Hematopoietic multipotent progenitor cell treated with erythropoietin and hydrocortisone succinate and interleukin-3 and kit ligand, for 8 days (in vitro differentiated cells): ENCODE data around the gene EBLN2.
"Not testable (repeated sequence)": the region's sequence is repeated elsewhere in the genome, so short reads cannot be mapped to it uniquely, and the experiment has no call there.

Source experiments
- DNase-seq: peaks from one replicate; pipeline ENCODE4 v3.0.0-alpha.2; 2015

EBLN2 gene

DNA sequence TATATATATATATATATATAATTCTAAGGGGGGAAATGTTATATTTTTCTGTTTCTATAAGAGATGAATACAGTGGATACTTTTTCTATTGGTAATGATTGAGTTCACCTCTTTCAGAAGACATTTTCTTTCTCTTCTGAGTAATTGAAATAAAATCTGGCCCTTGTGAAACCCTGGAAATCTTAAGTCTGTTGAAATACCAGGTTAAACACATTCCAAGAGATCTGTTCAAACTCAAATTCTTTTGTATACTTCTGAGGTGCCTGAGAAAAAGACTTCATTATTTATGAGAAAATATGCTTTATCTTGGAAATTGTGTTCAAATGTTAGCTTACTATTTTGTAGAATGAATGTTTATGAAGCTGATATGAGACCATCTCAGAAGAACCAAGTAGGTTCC lies 4.8 kb downstream of the EBLN2 start:
- DNase-seq: not testable (repeated sequence)

DNA sequence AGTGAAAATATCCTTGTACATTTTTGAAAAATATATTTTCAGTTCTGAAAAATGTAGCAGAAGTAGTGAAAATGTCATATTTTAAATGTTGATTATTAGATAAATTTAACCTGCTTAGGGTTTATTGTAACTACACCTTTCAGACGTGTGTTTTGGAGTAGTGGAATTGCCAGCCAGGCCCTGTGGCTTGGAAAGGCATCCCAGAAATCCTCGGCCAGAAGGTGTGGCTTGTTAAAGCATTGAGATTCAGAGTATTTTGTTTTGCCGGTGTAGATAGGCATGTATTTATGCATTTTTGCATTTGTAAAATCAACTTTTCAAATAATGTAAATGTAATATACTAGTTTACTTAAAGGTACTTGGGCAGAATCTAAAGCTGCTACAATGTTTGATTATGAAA lies 7.0 kb downstream of the EBLN2 start:
- no peak for DNase-seq

DNA sequence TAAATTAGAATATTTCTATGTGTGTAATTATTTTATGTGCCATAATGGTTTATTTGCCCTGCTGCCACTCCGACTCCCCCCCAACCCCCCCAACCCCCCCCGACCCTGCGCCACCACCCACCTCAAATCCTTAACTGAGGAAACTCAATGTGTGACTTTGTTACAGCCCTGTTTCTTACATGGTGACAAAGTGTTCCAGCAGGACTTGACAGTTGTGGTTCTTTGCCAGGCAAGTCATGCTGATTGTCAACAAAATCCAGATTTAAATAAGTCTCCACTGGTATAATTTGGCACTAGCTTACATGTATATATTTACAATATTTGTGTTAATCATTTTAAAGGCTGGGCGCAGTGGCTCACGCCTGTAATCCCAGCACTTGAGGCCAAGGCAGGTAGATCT lies 7.7 kb downstream of the EBLN2 start:
- DNase-seq: no peak

DNA sequence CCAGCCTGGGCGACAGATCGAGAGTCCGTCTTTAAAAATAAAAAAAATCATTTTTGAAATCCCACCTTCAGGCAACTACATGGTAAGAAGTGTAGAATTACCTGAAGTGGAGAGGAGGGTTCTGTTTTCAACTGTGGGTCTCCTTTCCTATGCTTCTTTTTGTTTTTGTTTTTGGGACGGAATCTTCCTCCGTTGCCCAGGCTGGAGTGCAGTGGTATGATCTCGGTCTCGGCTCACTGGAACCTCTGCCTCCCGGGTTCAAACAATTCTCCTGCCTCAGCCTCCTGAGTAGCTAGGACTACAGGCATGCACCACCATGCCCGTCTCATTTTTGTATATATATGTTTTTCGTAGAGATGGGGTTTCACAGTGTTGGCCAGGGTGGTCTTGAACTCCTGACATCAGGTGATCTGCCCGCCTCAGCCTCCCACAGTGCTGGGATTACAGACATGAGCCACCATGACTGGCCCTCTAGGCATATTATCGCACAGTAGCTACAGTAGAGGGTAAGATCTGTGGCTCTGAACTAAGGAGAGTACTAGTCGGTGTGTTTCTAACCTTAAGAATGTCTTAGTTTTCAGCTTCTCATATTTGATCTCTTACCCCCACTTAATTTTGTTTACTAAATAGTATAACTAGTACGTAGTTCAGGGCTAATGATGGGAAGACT lies 8.5 kb downstream of the EBLN2 start:
- DNase-seq: no peak

DNA sequence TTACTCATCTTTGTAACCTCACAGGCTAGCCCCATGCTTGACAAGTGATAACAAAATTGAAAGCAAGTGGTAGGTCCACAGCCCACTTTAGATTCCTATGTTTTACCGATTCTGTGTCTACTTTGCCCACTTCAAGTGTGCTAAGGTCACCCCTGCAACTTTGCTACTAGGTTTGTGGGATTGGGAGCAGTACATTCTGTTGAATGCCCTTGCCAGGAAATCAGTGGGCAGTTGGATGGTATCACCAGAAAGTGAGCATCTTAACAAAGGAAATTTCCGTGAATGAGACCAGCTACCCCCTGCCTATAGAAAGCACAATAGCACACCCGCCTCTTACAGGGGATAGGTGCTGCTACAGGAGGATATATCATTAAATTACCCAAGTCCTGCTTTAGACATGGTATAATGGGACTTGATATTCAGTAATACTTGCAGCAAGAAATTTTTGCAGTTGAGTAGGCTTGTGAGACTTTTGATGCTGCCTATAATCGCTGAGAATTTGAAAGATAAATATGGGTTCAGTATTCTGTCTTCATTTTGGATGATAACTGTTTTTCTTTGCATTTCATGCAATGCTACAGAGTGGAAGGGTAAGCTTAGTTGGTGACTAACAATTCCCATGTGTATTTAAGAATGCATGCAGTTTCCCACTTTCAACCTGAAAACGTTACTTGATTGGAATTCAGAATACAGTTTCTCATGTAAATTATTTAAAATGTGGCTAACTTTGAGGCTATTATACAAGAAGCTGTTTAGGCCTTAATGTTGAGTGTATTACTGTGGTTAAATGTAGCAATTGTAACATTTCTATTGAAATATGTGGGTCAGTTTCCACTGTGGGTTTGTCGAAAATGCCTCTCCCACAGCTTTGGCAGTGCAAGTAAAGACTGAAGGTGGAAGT lies 9.5 kb downstream of the EBLN2 start:
- no peak for DNase-seq

DNA sequence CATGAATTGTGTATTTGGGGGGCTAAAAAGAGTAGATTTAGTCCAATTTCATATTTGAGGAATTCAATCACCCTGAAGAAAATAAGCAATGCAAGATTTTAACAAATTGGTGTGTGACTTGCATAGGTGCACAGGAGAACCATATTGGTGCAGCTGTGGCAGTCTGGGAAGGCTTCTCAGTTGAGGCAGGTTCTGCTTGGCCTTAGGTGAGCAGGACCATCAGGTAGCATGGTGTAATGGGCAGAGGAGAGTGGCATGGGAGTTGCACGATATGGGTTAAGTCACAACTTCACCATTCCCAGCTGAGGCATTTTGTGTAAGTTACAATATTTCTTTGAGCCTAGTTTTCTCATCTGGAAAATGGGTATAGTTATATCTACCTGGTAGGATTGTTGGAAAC lies 10.5 kb downstream of the EBLN2 start:
- no peak for DNase-seq

DNA sequence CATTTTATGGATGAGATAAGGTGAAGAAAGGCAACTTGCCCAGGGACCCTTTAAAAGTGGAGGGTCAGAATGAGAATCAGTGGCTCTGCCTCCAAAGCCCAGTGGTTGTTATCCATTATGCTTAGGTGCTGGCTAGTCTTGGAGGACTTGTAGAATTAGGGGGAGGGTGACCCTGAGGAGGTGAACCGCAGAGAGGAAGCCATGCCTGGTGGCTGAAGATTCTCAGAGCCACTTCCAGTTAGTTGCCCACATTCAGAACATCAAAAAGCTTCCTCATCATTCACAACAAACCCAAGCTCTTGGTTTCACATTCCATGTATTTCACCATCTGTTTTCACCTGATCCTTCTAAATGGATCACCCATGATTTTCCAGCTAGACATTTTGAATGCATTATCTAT lies 11.2 kb downstream of the EBLN2 start:
- DNase-seq: no peak

DNA sequence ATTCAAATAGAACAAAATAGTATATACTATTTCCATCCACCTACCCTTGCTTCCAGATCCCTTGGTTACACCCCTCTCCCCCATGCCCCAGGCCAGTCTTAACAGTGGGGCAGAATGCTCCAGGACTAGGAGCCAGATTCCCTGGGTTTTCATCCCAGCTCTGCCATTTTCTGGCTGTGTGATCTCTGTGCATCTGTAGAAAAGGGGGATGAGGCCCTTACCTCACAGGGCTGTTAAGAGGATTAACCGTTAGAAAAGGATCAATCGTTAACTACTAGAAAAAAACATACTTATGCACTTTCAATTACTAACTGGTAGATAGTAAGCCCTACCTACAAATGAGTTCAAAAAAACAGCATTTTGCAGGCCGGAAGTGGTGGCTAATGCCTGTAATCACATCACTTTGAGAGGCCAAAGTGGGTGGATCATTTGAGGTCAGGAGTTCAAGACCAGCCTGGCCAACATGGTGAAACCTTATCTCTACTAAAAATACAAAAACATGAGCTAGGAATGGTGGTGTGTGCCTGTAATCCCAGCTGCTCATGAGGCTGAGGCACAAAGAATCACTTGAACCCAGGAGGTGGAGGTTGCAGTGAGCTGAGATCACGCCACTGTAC lies 11.7 kb downstream of the EBLN2 start:
- DNase-seq: no peak

DNA sequence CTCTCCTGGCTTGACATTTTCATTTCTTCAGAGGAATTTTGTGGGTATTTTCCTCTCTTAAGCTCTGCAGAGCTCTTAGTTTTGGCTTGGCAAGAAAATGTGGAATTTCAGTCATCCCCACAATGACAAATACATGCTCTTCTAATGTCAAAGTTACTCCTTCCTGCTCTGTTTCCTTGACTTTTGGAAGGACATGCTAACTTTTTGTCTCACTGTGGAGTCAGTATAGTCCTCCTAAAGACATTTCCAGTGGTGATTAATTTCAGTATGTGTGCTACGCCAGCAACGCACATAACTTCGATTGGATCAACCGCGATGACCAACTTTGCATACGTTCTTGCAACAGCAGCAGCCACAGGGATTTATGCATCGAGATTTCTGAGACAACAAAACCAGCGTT lies 13.3 kb downstream of the EBLN2 start:
- no peak for DNase-seq

DNA sequence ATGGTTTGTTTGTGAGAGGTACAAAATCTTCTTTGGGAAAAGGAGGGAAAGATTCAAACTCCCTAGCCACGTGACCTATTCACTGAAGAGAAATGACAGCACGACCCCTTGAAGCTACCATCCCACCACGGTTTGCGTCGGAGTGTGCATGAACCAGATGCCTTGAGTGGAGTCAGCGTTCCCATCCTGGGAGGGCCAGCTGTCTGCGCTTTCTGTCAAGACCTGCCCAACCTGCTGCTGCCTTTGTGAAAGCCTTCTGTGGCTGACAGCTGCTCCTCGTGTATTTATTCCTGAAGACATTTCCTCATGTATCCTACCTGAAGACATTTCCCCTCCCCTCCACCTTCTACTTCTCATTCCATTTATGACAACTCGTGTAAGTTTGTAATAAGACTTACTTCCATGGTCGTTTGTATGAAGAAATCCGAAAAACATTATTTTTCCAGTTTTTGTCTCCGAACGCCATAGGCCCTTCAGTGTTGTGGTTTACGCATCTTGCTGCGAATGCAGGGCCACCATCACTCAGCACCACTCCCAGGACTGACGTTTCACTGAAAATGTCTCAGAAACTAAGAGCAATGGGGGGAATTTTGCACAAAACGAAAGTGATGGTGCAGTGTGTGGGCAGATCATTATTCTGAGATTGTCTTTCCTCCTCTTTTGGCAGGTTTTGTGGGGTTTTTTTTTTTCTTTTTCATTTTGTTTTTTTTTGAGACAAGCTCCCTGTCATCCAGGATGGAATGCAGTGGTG lies 18.9 kb downstream of the EBLN2 start:
- DNase-seq: no peak

DNA sequence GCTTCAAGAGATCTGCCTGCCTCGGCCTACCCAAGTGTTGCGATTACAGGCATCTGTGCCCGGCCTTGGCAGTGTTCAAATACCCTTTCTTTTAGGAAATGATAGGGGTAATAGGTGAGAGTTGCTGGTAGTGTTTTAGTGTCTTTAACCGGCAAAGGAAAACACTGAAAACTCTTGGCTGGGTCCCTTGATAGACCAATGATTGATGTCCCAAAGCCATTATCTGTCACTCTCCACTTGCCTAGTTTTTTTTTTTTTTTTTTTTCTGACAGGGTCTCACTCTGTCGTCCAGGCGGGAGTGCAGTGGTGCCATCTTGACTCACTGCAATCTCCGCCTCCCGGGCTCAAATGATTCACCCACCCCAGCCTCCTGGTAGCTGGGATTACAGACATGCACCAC lies 19.7 kb downstream of the EBLN2 start:
- DNase-seq: no peak

DNA sequence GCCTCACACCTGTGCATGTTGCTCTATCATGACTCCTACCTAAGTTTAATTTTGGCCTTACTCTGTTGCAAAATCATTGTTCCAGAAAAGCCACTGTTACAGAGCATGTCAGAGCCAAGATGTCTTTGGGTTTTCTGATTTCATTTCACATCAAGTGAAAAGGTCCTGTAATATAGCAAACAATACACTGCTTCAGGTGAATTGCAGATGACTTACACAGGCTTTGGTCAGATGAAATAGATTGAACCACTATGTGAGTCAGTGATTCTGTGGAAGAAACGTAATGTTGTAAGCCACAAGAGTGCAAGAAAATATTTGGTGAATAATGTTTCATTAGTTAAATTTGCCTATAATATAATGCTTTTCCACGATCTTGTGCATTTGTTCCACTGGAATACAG lies 22.7 kb downstream of the EBLN2 start:
- no peak for DNase-seq

DNA sequence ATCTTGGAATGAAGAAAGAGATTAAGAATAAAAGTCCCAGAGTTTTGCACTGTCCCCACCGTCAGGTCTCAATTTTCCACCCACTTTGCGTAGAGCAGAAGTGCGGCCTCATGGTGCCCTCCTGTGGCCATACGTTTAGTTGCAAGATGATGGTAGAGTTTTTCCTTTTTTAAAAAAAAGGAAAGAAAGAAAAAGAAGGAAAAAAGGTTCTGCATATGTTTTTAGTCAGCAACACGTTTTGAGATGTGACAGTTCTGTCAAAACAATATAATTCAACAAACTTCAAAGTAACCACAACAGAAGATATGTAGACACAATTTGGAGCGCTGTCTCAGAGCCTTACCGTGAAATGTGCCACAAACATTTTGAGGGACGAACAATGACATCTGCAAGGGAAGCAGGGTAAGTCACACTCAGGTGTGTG lies 24.6 kb downstream of the EBLN2 start:
- peak; percentile 46 for DNase-seq

DNA sequence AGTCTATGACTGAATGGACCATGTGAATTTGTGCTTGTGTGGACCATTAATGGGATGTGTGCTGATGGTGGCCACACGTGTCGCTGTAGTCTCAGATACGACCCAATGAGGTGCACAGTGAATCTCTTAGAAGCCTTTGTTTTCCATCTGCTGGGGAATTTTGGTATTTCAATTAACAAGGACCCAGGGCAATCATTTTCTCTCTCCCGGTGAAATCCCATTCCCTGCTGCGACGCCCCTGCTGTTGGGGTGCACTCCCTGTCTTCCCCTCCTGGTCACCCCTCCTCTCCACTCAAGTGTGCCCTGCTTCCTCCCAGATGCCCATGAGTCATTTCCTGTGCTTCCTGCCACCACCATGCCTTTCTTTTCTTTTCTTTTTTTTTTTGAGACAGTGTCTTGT lies 32.7 kb downstream of the EBLN2 start:
- DNase-seq: peak; percentile 36

DNA sequence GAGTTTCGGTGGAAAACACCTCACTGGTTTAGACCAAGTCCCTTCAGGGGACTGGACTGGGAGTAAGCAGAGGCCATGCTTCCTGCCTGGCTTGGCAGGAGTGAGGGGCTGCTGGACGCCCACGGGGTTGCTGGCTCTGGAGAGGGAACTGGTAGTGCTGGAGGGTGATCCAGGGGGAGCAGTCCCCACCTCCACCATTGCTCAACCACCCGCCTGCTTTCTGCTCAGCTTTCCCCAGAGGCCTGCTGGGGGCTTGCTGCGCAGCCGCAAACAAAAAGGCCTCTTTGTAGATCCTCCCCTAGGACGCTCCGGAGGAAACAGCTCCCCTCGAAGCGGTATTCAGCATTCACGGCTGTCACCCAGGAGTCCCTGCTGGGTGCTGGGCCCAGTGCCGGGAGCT lies 33.5 kb downstream of the EBLN2 start:
- no peak for DNase-seq

DNA sequence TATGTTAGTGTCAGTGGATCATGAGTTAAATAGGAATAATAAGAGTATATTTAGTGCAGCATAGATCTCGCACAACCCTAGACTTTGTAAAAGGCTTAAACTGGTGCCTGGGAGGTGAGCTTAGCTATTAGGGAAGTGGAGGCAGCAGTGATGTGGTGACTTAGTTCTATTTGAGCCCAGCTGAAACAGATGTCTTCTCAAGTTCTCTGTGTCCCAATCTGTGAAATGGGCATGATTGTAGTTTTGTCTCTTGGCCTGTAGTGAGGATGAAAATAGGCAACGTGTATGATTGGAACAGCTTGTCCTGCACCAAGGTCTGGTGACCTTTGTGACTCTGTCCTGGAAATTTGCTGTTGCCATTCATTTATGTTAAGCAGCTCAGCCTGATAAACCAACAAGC lies 34.7 kb downstream of the EBLN2 start:
- no peak for DNase-seq

DNA sequence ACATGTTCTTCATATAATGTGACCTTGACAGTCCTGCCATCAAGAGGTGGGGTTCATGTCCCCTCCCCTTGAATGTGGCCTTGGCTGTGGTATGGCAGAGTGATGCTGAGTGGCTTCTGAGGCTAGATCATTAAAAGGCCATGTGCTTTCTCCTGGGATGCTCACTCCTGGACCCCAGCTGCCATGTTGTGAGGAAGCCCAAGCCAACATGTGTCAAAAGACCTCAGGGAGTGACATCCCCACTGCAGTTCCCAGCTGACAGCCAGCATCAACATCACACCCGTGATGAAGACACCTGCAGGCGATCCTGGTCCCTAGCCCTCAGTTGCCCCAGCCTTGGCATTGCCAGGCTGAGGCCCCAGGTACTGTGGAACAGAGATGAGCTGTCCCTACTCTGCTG lies 36.6 kb downstream of the EBLN2 start:
- DNase-seq: no peak

DNA sequence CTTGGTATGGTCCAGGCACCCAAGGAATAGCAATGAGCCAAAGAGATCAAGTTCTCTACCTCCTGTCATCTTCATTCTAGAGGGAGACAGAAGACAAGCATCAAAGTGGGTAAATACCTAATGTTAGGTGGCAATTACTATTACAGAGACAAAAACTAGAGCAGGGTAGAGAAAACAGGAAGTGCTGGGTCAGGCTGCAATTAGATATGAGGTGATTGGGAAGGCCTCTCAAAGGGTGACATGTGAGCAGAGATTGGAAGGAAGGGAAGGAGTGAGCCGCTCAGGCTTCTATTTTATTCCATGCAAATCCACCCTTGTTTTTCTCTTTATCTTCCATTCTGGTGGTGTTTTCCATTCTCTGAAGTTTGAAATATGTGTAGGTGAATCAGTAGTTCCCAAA lies 37.4 kb downstream of the EBLN2 start:
- DNase-seq: no peak

DNA sequence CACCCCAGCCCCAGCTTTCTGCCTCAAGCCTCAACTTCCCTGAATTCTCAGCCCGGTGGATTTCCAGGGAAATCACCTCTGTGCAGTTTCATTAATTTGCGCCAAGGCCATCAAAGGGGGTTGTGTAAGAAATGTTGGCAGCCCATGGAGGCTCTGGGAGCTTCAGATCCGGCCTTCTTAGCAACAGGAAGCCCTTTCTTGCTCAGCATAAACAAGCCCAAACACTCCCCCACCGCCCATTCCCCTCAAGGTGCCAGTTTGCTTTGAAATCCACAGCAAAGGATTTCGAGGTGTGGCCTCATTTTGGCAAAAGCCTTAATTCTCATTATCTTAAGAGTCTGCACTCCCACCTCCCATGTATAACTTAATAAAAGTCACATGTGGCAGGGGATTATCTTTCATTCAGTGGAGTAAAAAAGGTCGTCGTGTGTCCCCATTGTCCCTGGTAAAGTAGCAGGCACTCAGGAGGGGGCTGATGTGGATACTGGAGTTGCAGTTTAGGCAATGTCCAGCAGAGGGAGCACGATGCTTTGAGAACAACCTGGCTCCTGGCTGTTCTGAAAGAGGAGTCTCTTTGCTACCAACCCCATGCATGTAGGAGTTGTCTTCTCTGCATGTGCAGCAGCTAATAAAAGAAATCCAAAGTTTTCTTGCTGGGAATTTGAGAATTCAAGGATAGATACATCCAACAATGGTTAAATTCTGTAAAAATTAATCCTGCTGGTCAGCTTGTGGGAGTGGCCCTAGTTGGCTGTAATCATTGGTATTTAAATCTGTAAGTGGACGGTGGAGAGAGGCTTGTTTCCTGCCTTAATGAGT lies 39.5 kb downstream of the EBLN2 start:
- peak; percentile 82 for DNase-seq

DNA sequence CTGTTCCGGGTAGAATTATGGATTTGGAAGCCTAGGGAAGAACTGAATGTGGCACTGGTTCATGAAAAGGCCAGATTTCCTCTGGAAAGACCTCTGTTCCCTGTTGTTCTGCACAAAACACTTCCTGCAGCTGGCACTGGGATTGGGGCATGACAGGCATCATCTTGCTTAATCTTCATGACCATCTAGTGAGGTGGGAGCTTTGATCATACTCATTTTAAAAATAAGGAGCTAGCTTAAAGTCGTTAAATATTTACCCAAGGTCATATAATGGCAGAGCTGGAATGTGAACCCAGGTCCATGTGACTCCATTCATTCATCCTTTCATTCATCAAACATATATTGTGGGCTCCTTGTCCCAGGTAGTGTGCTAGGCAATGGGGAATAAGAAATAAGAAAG lies 40.4 kb downstream of the EBLN2 start:
- no peak for DNase-seq

DNA sequence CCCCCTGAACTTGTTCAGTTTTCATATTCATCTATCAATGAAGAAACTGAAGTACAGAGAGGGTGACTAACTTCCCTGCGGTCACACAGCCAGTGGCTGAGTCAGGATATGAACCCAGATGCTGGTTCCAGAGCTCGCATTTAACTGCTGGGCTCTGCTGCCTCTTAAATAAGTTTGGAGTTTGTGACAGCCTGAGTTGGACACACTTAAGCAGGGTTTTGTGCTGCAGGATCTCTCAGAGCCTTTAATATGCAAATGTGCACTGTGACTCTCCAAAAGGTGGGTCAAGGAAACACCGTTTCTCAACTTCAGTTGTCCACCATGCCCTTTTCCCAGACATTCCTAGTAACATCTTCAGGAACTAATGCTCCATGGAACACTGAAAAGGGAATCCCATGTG lies 45.8 kb downstream of the EBLN2 start:
- DNase-seq: no peak

DNA sequence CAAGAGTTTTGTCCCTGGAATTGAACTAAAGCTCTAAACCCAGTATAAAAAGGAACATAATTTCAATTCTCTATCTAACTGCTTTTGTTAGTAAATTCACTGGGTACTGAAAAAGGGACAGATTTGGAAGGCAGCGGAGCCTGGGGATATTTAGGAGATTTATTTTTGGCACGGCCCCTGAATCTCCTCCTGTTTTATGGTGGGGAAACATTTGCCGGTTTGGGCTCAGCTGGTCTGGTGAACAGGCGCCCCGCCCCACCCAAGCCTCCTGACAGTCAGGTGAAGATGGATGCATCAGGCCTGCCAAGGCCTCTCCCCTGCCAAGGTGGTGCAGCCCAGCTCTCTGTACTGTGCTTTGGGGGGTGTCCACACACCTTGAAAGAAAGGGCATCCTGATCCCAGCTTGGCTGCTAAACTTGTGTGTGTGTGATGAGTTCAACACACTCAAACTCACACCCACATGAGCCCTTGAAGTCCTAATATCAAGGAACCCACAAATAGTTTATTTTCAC lies 46.3 kb downstream of the EBLN2 start:
- DNase-seq: no peak
